ENCODE data around the gene ADCYAP1. TPM values are rescaled to one million over a fixed set of nuclear protein-coding genes. Genes with fewer than 3 reads are reported as not detected.

ADCYAP1 gene
- total RNA-seq (not detected in 2 replicates), polyA plus RNA-seq (not detected in 2 replicates), polyA minus RNA-seq (ENCODE audit: low replicate concordance) (not detected in 2 replicates)
- not detected in 2 replicates for polyA plus RNA-seq (2012)

GRCh38 chr18:904218-905090, at the start of gene ADCYAP1:
TSS of gene ADCYAP1 (plus strand) at chr18:904871. CDS start at chr18:905387, 516 bp downstream.
- no peaks in the 10 kb centered on the region for H3K79me2 ChIP-seq (ENCODE audit: control insufficient read depth, insufficient read depth, low read length)
- peak in 1 of 2 donors; percentile 35 for DNase-seq (ENCODE audit: low read depth in 2 of 2)
- no peaks in the 10 kb centered on the region for H4K20me1 ChIP-seq (ENCODE audit: control insufficient read depth, extremely low read depth, insufficient read depth, low read length)
- no peak within 1 kb of the TSS for H3K4me2 ChIP-seq (ENCODE audit: extremely low read depth, insufficient read depth, low read length)
- no peaks in the 10 kb centered on the region for H3K4me1 ChIP-seq (ENCODE audit: control insufficient read depth, extremely low read depth, insufficient read depth, low read length)
- H3K36me3 ChIP-seq (ENCODE audit: control insufficient read depth, insufficient read depth, low read length) = no peaks in the 10 kb centered on the region
- no peaks in the 10 kb centered on the region for H3K9me3 ChIP-seq (ENCODE audit: control insufficient read depth, insufficient read depth, low read depth, low read length)
- H2AFZ ChIP-seq (ENCODE audit: low read length) = no peak within 1 kb of the TSS
- peak; percentile 82 for TF ChIP-seq EZH2 (IDR thresholded peaks at IDR 0.05; ENCODE audit: low read length, missing control alignments)
- TF ChIP-seq CTCF (conservative IDR thresholded peaks at IDR 0.05 in 1 of 2, IDR thresholded peaks at IDR 0.05 in 1 of 2; ENCODE audit: low read depth in 1 of 2, low read length in 2 of 2) = no peak
- no peak within 1 kb of the TSS for H3K9ac ChIP-seq (ENCODE audit: insufficient read depth, low read length)
- no peak within 1 kb of the TSS for H3K4me3 ChIP-seq (replicated peaks in 1 of 4; ENCODE audit: control extremely low read depth in 1 of 4, insufficient read depth in 1 of 4, low read depth in 3 of 4, low read length in 4 of 4)
- peaks cover 55% of the 10 kb centered on the region for H3K27me3 ChIP-seq (ENCODE audit: control insufficient read depth, insufficient read depth, low read length)
- no peak within 1 kb of the TSS for H3K27ac ChIP-seq (ENCODE audit: insufficient read depth, low read length)

GRCh38 chr18:857986-858385, 46.7 kb upstream of the ADCYAP1 start:
- H3K27me3 ChIP-seq (ENCODE audit: control insufficient read depth, insufficient read depth, low read length) = no peaks in the 10 kb centered on the region
- no peaks in the 10 kb centered on the region for H4K20me1 ChIP-seq (ENCODE audit: control insufficient read depth, extremely low read depth, insufficient read depth, low read length)
- TF ChIP-seq CTCF (conservative IDR thresholded peaks at IDR 0.05 in 1 of 2, IDR thresholded peaks at IDR 0.05 in 1 of 2; ENCODE audit: low read depth in 1 of 2, low read length in 2 of 2) = no peak
- no peak for TF ChIP-seq EZH2 (IDR thresholded peaks at IDR 0.05; ENCODE audit: low read length, missing control alignments)
- no peak overlapping the region for H2AFZ ChIP-seq (ENCODE audit: low read length)
- no peak overlapping the region for H3K4me3 ChIP-seq (replicated peaks in 1 of 4; ENCODE audit: control extremely low read depth in 1 of 4, insufficient read depth in 1 of 4, low read depth in 3 of 4, low read length in 4 of 4)
- no peak overlapping the region for H3K9ac ChIP-seq (ENCODE audit: insufficient read depth, low read length)
- H3K4me1 ChIP-seq (ENCODE audit: control insufficient read depth, extremely low read depth, insufficient read depth, low read length) = no peaks in the 10 kb centered on the region
- DNase-seq (ENCODE audit: low read depth in 2 of 2) = peak in 1 of 2 donors; percentile 40
- no peaks in the 10 kb centered on the region for H3K79me2 ChIP-seq (ENCODE audit: control insufficient read depth, insufficient read depth, low read length)
- H3K27ac ChIP-seq (ENCODE audit: insufficient read depth, low read length) = no peak overlapping the region
- H3K4me2 ChIP-seq (ENCODE audit: extremely low read depth, insufficient read depth, low read length) = no peak overlapping the region
- H3K9me3 ChIP-seq (ENCODE audit: control insufficient read depth, insufficient read depth, low read depth, low read length) = no peaks in the 10 kb centered on the region
- H3K36me3 ChIP-seq (ENCODE audit: control insufficient read depth, insufficient read depth, low read length) = no peaks in the 10 kb centered on the region

- H3K4me3 ChIP-seq (replicated peaks in 1 of 4; ENCODE audit: control extremely low read depth in 1 of 4, insufficient read depth in 1 of 4, low read depth in 3 of 4, low read length in 4 of 4) = no peak overlapping the region
- H3K9me3 ChIP-seq (ENCODE audit: control insufficient read depth, insufficient read depth, low read depth, low read length) = no peaks in the 10 kb centered on the region
- DNase-seq (ENCODE audit: low read depth in 2 of 2) = peak; percentile 68 to 76
- no peak overlapping the region for H3K9ac ChIP-seq (ENCODE audit: insufficient read depth, low read length)
- H3K79me2 ChIP-seq (ENCODE audit: control insufficient read depth, insufficient read depth, low read length) = no peaks in the 10 kb centered on the region
- H2AFZ ChIP-seq (ENCODE audit: low read length) = no peak overlapping the region
- H3K36me3 ChIP-seq (ENCODE audit: control insufficient read depth, insufficient read depth, low read length) = no peaks in the 10 kb centered on the region
- TF ChIP-seq CTCF (conservative IDR thresholded peaks at IDR 0.05 in 1 of 2, IDR thresholded peaks at IDR 0.05 in 1 of 2; ENCODE audit: low read depth in 1 of 2, low read length in 2 of 2) (peak; percentile 99 to 100), EZH2 (IDR thresholded peaks at IDR 0.05; ENCODE audit: low read length, missing control alignments) (no peak)
- no peaks in the 10 kb centered on the region for H4K20me1 ChIP-seq (ENCODE audit: control insufficient read depth, extremely low read depth, insufficient read depth, low read length)
- H3K27me3 ChIP-seq (ENCODE audit: control insufficient read depth, insufficient read depth, low read length) = peaks cover 2% of the 10 kb centered on the region
- no peak overlapping the region for H3K27ac ChIP-seq (ENCODE audit: insufficient read depth, low read length)
- no peaks in the 10 kb centered on the region for H3K4me1 ChIP-seq (ENCODE audit: control insufficient read depth, extremely low read depth, insufficient read depth, low read length)
- no peak overlapping the region for H3K4me2 ChIP-seq (ENCODE audit: extremely low read depth, insufficient read depth, low read length)
Observed at GRCh38 chr18:864872-865273, 39.8 kb upstream of the ADCYAP1 start.

Data from fibroblast of lung (primary cell).